ENCODE measurements around the gene LIMS4. TPM values are rescaled to one million over a fixed set of nuclear protein-coding genes. Genes with fewer than 3 reads are reported as not detected.

Gene LIMS4
- total RNA-seq, 1 donor from 2014 or later = 22.6 TPM

Other genes with a start within 250 kb of the LIMS4 start
- 12.7 and 29.8 TPM in 2 replicates for gene RGPD6, start 104.4 kb upstream of the LIMS4 start, total RNA-seq
- 2.1 and 5.8 TPM in 2 replicates for gene BUB1, start 205.2 kb upstream of the LIMS4 start, total RNA-seq